Keratinocyte (primary cell): Measurements from ENCODE around the gene MS4A6E.

Experiments
- EZH2 ChIP-seq: IDR thresholded peaks from one replicate; pipeline ENCODE4 v1.6.1; 2012; ENCODE audit warnings: inconsistent platforms, mild to moderate bottlenecking, low read length, moderate library complexity
- TF ChIP-seq, protein P1 (sequence below), 3 experiments: IDR thresholded peaks in 1 of 3; conservative IDR thresholded peaks in 1 of 3; optimal IDR thresholded peaks in 1 of 3; 2 replicates in 2 of 3; 3 replicates in 1 of 3; pipeline versions ENCODE3 to v1.5.1; 2011; ENCODE audit warnings: low read length in 3 of 3, mild to moderate bottlenecking in 3 of 3, moderate library complexity in 2 of 3, control low read depth in 1 of 3, inconsistent platforms in 1 of 3; ENCODE audit not compliant: insufficient read depth in 2 of 3; ENCODE audit errors: extremely low read depth in 1 of 3

DNA sequence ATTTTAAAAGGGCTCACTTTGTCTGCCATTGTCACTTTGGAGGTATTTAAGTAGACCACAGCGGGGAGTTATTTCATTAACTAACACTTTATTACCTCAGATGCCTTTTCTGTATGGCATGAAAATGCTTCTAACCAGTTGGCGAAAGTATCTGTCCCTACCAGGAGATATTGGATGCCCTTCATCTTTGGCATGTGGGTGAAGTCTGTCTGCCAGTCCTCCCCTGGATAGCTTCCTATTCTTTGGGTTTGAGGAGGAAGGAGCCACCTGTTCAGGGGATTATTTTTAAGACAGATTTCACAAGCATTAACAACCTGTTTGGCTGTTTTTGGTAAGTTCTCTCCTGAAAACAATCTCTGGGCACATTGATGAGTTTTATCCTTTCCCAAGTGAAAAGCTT is 17.1 kb downstream of the MS4A6E start:
- TF ChIP-seq, protein P1, sequence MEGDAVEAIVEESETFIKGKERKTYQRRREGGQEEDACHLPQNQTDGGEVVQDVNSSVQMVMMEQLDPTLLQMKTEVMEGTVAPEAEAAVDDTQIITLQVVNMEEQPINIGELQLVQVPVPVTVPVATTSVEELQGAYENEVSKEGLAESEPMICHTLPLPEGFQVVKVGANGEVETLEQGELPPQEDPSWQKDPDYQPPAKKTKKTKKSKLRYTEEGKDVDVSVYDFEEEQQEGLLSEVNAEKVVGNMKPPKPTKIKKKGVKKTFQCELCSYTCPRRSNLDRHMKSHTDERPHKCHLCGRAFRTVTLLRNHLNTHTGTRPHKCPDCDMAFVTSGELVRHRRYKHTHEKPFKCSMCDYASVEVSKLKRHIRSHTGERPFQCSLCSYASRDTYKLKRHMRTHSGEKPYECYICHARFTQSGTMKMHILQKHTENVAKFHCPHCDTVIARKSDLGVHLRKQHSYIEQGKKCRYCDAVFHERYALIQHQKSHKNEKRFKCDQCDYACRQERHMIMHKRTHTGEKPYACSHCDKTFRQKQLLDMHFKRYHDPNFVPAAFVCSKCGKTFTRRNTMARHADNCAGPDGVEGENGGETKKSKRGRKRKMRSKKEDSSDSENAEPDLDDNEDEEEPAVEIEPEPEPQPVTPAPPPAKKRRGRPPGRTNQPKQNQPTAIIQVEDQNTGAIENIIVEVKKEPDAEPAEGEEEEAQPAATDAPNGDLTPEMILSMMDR (optimal IDR thresholded peaks at IDR 0.05 in 1 of 3, IDR thresholded peaks at IDR 0.05 in 1 of 3, conservative IDR thresholded peaks at IDR 0.05 in 1 of 3; ENCODE audit: extremely low read depth in 1 of 3, insufficient read depth in 2 of 3, low read length in 3 of 3) = no peak
- TF ChIP-seq EZH2 = no peak
